H1 (cell line): ENCODE measurements around the gene ULBP1. TPM values are rescaled to one million over a fixed set of nuclear protein-coding genes. Genes with fewer than 3 reads are reported as not detected.
A peak's percentile ranks its signal among the peaks of the same experiment; 100 is the strongest.

Experiments
- CTCF ChIA-PET: fragments of 300-600 bp; sonication (Branson Sonifier 250); formaldehyde crosslinking; loops from one replicate; lab custom pipeline; 2021; ENCODE audit not compliant: partially characterized antibody; lab: Charles Lee
- POLR2A ChIA-PET: fragments of 300-600 bp; sonication (Branson Sonifier 250); formaldehyde crosslinking; loops from one replicate; lab custom pipeline; 2021; ENCODE audit warnings: inconsistent platforms; ENCODE audit not compliant: partially characterized antibody; lab: Charles Lee
- DNase-seq, 2 experiments: peaks; one replicate each; pipeline versions ENCODE4 v3.0.0 to v3.0.0-alpha.2; 2010 to 2022; ENCODE audit warnings: low spot score in 2 of 2, low read depth in 1 of 2, mixed read lengths in 1 of 2
- FAIRE-seq: peaks from 2 replicates; lab custom pipeline; 2011; peaks lifted over from hg19 to GRCh38; lab: Jason Lieb, UNC
- H2AFZ ChIP-seq: 2 replicates; pipeline ENCODE4 v1.8.1; 2012; ENCODE audit warnings: low read length, inconsistent platforms
- H2AK5ac ChIP-seq: 2 replicates; pipeline ENCODE4 v1.6.1; 2013; ENCODE audit warnings: low read depth, low read length
- H2BK120ac ChIP-seq: replicated peaks from 2 replicates; pipeline ENCODE3; 2013; ENCODE audit warnings: low read depth, low read length, inconsistent platforms
- H2BK12ac ChIP-seq: 2 replicates; pipeline ENCODE4 v1.6.1; 2013; ENCODE audit warnings: low read depth, low read length
- H2BK15ac ChIP-seq: 2 replicates; pipeline ENCODE4 v1.6.1; 2013; ENCODE audit warnings: low read length
- H2BK20ac ChIP-seq: 2 replicates; pipeline ENCODE4 v1.6.1; 2013; ENCODE audit warnings: low read length
- H2BK5ac ChIP-seq: 2 replicates; pipeline ENCODE4 v1.6.1; 2013; ENCODE audit warnings: low read depth, low read length
- H3K14ac ChIP-seq: 2 replicates; pipeline ENCODE4 v1.6.1; 2013; ENCODE audit warnings: inconsistent platforms; ENCODE audit not compliant: insufficient read length
- H3K18ac ChIP-seq: 2 replicates; pipeline ENCODE4 v1.6.1; 2013; ENCODE audit warnings: low read length; ENCODE audit errors: extremely low read depth
- H3K23ac ChIP-seq: 2 replicates; pipeline ENCODE4 v1.6.1; 2013; ENCODE audit warnings: inconsistent platforms; ENCODE audit not compliant: insufficient read length
- H3K23me2 ChIP-seq: 2 replicates; pipeline ENCODE4 v1.6.1; 2013; ENCODE audit warnings: low read depth, low read length
- H3K27ac ChIP-seq: 2 replicates; pipeline ENCODE4 v1.6.1; 2011; ENCODE audit warnings: low read depth, low read length, inconsistent platforms
- H3K27me3 ChIP-seq, 4 experiments: replicated peaks in 1 of 4; 1 replicate in 1 of 4; 2 replicates in 3 of 4; pipeline versions ENCODE4 v1.6.1 to v1.8.1; 2011 to 2013; ENCODE audit warnings: low read length in 3 of 4, mild to moderate bottlenecking in 3 of 4, inconsistent platforms in 2 of 4, mixed read lengths in 2 of 4, moderate library complexity in 1 of 4; ENCODE audit not compliant: control insufficient read depth in 3 of 4, insufficient read depth in 3 of 4; ENCODE audit errors: extremely low read depth in 1 of 4
- H3K36me3 ChIP-seq, 4 experiments: 2 replicates each; pipeline versions ENCODE4 v1.6.1 to v1.8.1; 2011 to 2013; ENCODE audit warnings: mild to moderate bottlenecking in 4 of 4, low read length in 3 of 4, moderate library complexity in 2 of 4, control low read depth in 1 of 4, inconsistent platforms in 1 of 4; ENCODE audit not compliant: insufficient read depth in 4 of 4, control insufficient read depth in 2 of 4
- H3K4ac ChIP-seq: replicated peaks from 2 replicates; pipeline ENCODE3; 2013; ENCODE audit warnings: low read length, low read depth, mixed read lengths, inconsistent platforms; ENCODE audit not compliant: insufficient read length
- H3K4me1 ChIP-seq, 4 experiments: replicated peaks in 1 of 4; 1 replicate in 1 of 4; 2 replicates in 3 of 4; pipeline versions ENCODE4 v1.6.1 to v1.8.1; 2011 to 2013; ENCODE audit warnings: low read length in 3 of 4, inconsistent platforms in 2 of 4, mixed read lengths in 1 of 4; ENCODE audit not compliant: insufficient read depth in 4 of 4, control insufficient read depth in 3 of 4
- H3K4me2 ChIP-seq, 2 experiments: 2 replicates each; pipeline versions ENCODE4 v1.6.1 to v1.8.1; 2011 to 2013; ENCODE audit warnings: low read depth in 2 of 2, low read length in 2 of 2, control low read depth in 1 of 2, inconsistent platforms in 1 of 2, mild to moderate bottlenecking in 1 of 2; ENCODE audit not compliant: insufficient read depth in 1 of 2
- H3K4me3 ChIP-seq, 4 experiments: fragments of 200-600, 300-600 bp in 1 of 4; sonication (generic), shearing (Covaris generic), sonication (Bioruptor Twin) in 1 of 4; 2 replicates each; pipeline versions ENCODE4 v1.5.1 to v1.8.1; 2011 to 2016; ENCODE audit warnings: low read length in 4 of 4, low read depth in 3 of 4, control low read depth in 2 of 4, inconsistent platforms in 2 of 4, mild to moderate bottlenecking in 2 of 4, mixed read lengths in 1 of 4, moderate library complexity in 1 of 4; ENCODE audit not compliant: insufficient read depth in 2 of 4; ENCODE audit errors: extremely low read depth in 1 of 4
- H3K56ac ChIP-seq: replicated peaks from 2 replicates; pipeline ENCODE3; 2013; ENCODE audit warnings: low read depth, mild to moderate bottlenecking, mixed read lengths, low read length, inconsistent platforms; ENCODE audit not compliant: insufficient read length
- H3K79me1 ChIP-seq: 2 replicates; pipeline ENCODE4 v1.6.1; 2013; ENCODE audit warnings: low read depth, low read length, control low read depth
- H3K79me2 ChIP-seq, 2 experiments: 2 replicates each; pipeline versions ENCODE4 v1.6.1 to v1.8.1; 2012 to 2013; ENCODE audit warnings: low read length in 2 of 2, mild to moderate bottlenecking in 2 of 2, inconsistent platforms in 1 of 2; ENCODE audit not compliant: insufficient read depth in 2 of 2, control insufficient read depth in 1 of 2
- H3K9ac ChIP-seq, 4 experiments: replicated peaks in 1 of 4; 1 replicate in 1 of 4; 2 replicates in 3 of 4; pipeline versions ENCODE4 v1.6.1 to v1.8.1; 2011 to 2013; ENCODE audit warnings: low read depth in 3 of 4, low read length in 3 of 4, control low read depth in 2 of 4, mild to moderate bottlenecking in 2 of 4, moderate library complexity in 2 of 4, inconsistent platforms in 1 of 4; ENCODE audit errors: extremely low read depth in 1 of 4
- H3K9me3 ChIP-seq, 2 experiments: 2 replicates each; pipeline versions ENCODE4 v1.6.1 to v1.8.1; 2012 to 2013; ENCODE audit warnings: mild to moderate bottlenecking in 2 of 2, moderate library complexity in 2 of 2, control low read depth in 1 of 2, inconsistent platforms in 1 of 2, low read depth in 1 of 2, low read length in 1 of 2, mixed read lengths in 1 of 2; ENCODE audit not compliant: insufficient read depth in 2 of 2
- H4K20me1 ChIP-seq, 2 experiments: replicated peaks in 1 of 2; 2 replicates each; pipeline versions ENCODE3 to v1.8.1; 2011 to 2013; ENCODE audit warnings: inconsistent platforms in 2 of 2, low read length in 2 of 2, mild to moderate bottlenecking in 1 of 2; ENCODE audit not compliant: insufficient read depth in 2 of 2, control insufficient read depth in 1 of 2
- H4K5ac ChIP-seq: 2 replicates; pipeline ENCODE4 v1.6.1; 2013; ENCODE audit warnings: low read length, low read depth, mixed read lengths, inconsistent platforms; ENCODE audit not compliant: insufficient read length
- H4K8ac ChIP-seq: 2 replicates; pipeline ENCODE4 v1.8.0; 2013; ENCODE audit warnings: mild to moderate bottlenecking, moderate library complexity, low read length, inconsistent platforms; ENCODE audit not compliant: insufficient read depth; ENCODE audit errors: extremely low read depth
- H4K91ac ChIP-seq: replicated peaks from 2 replicates; pipeline ENCODE3; 2013; ENCODE audit warnings: low read length, mixed read lengths, inconsistent platforms; ENCODE audit not compliant: insufficient read length
- CTCF ChIP-seq, 3 experiments: IDR thresholded peaks; 1 replicate in 2 of 3; 2 replicates in 1 of 3; pipeline versions ENCODE4 v1.5.1 to v1.6.1; 2011; ENCODE audit warnings: low read length in 3 of 3, mild to moderate bottlenecking in 3 of 3, inconsistent platforms in 2 of 3, low read depth in 1 of 3, moderate library complexity in 1 of 3; ENCODE audit not compliant: insufficient read depth in 1 of 3; ENCODE audit errors: control extremely low read depth in 1 of 3
- EP300 ChIP-seq, 2 experiments: IDR thresholded peaks; 1 replicate in 1 of 2; 2 replicates in 1 of 2; pipeline ENCODE4 v1.6.1; 2011 to 2012; ENCODE audit warnings: low read depth in 2 of 2, low read length in 2 of 2, mild to moderate bottlenecking in 2 of 2, borderline replicate concordance in 1 of 2, inconsistent platforms in 1 of 2, moderate library complexity in 1 of 2
- MAX ChIP-seq: IDR thresholded peaks from 2 replicates; pipeline ENCODE4 v1.6.1; 2012; ENCODE audit warnings: inconsistent platforms
- RAD21 ChIP-seq, 2 experiments: IDR thresholded peaks in 1 of 2; conservative IDR thresholded peaks in 1 of 2; 2 replicates each; pipeline ENCODE4 v1.6.1; 2011; ENCODE audit warnings: low read depth in 2 of 2, low read length in 2 of 2, improper control_type of control experiment in 1 of 2, inconsistent platforms in 1 of 2, mild to moderate bottlenecking in 1 of 2, moderate library complexity in 1 of 2
- TBP ChIP-seq: IDR thresholded peaks from 2 replicates; pipeline ENCODE4 v1.6.1; 2011; ENCODE audit warnings: low read depth, low read length, improper control_type of control experiment
- WGBS, 2 experiments: shearing (Covaris generic) in 1 of 2; methylation state at CpG; one replicate each; pipeline versions ENCODE4 v1.1.6 to v1.1.7; 2013 to 2015; ENCODE audit warnings: low lambda C conversion rate in 2 of 2, mixed read lengths in 2 of 2, inconsistent platforms in 1 of 2, low coverage in 1 of 2, missing lambda C conversion rate in 1 of 2; ENCODE audit not compliant: insufficient replicate concordance in 2 of 2, insufficient coverage in 1 of 2, insufficient read length in 1 of 2; ENCODE audit errors: extremely low coverage in 1 of 2, missing lambda C conversion rate in 1 of 2; 5-methylcytosine and 5-hydroxymethylcytosine counted together
- polyA plus RNA-seq, 7 experiments: library from polyadenylated mRNA; depleted of rRNA in 3 of 7; stranded (reverse) in 5 of 7; unstranded in 2 of 7; fragments of >200 nt in 5 of 7; fragments of 200-250 nt in 2 of 7; gene quantifications; 1 replicate in 5 of 7; 2 replicates in 1 of 7; 4 replicates in 1 of 7; pipeline versions ENCODE4 v1.2.1 to v1.2.3, GENCODE V29; 2011 to 2013; ENCODE audit warnings: missing spikeins in 2 of 7, mixed read lengths in 2 of 7
- total RNA-seq: library from RNA; stranded (reverse); fragmentation: NEBNext Ultra II Directional; extraction: Animal tissue kit (Norgen Biotek cat#: 25700); gene quantifications from 2 replicates; pipeline ENCODE4 v1.2.1, GENCODE V29; 2021

The ULBP1 gene
- total and polyA plus RNA-seq, 2 of the 8 experiments (the other 6 are each of a cell fraction or from before 2014, with no cell fraction given) = 0.32 to 0.60 TPM

- peaks cover 38 to 80% (median 64%) of the 10 kb centered on the region in 4 experiments for H3K27me3 ChIP-seq
- no peaks in the 10 kb centered on the region for H3K79me1 ChIP-seq
- H2BK120ac ChIP-seq = no peak overlapping the region
- no peak overlapping the region for H3K9ac ChIP-seq
- no peak overlapping the region for H3K4me3 ChIP-seq
- DNase-seq (peak in 1 of 2 experiments; percentile 66), FAIRE-seq (no peak)
- H4K8ac ChIP-seq = no peak overlapping the region
- H4K20me1 ChIP-seq = peaks cover 5 to 7% of the 10 kb centered on the region in 2 experiments
- no peak overlapping the region for H4K91ac ChIP-seq
- no peak overlapping the region for H2AFZ ChIP-seq
- no peak overlapping the region for H3K23ac ChIP-seq
- H2BK5ac ChIP-seq = no peak overlapping the region
- no peaks in the 10 kb centered on the region for H3K36me3 ChIP-seq
- no peaks in the 10 kb centered on the region for H3K9me3 ChIP-seq
- no peak overlapping the region for H2AK5ac ChIP-seq
- no peak overlapping the region for H3K4ac ChIP-seq
- CTCF ChIA-PET = interaction anchor here (0.7 to 2.3 kb wide), 18 partner anchors 8 to 933 kb away, joined by 3 to 11 read pairs (median 4); no protein-coding TSS in a partner anchor
- H3K4me2 ChIP-seq = no peak overlapping the region
- peaks cover 9% of the 10 kb centered on the region; the same call in 1 of the 2 replicates for H3K23me2 ChIP-seq
- no peaks in the 10 kb centered on the region for H3K79me2 ChIP-seq
- H3K14ac ChIP-seq = no peak overlapping the region
- no peak overlapping the region for H3K18ac ChIP-seq
- POLR2A ChIA-PET = no interaction called here
- no peak for TF ChIP-seq EP300 (IDR thresholded peaks at IDR 0.05; ENCODE audit: borderline replicate concordance in 1 of 2, low read depth in 2 of 2, low read length in 2 of 2)
- no peak for TF ChIP-seq TBP
- peak in 2 of 3 experiments; percentile 59 to 65; a peak in 3 of 4 replicates for TF ChIP-seq CTCF (IDR thresholded peaks at IDR 0.05; ENCODE audit: control extremely low read depth in 1 of 3, insufficient read depth in 1 of 3, low read depth in 1 of 3, low read length in 3 of 3)
- TF ChIP-seq RAD21 (IDR thresholded peaks at IDR 0.05 in 1 of 2, conservative IDR thresholded peaks at IDR 0.05 in 1 of 2; ENCODE audit: low read depth in 2 of 2, low read length in 2 of 2) = peak; percentile 39 to 49; a peak in 3 of 4 replicates
- peak; percentile 41; the same call in 1 of the 2 replicates for TF ChIP-seq MAX
- TF ChIP-seq, all 59 proteins: peak for 3
- Histone ChIP-seq H2BK12ac (no peak overlapping the region), H2BK15ac (no peak overlapping the region), H4K5ac (no peak overlapping the region), H3K27ac (no peak overlapping the region), H2BK20ac (no peak overlapping the region), H3K56ac (no peak overlapping the region), H3K4me1 (peaks cover 0 to 20% (median 17%) of the 10 kb centered on the region in 4 experiments; a peak in 5 of 7 replicates)
- WGBS, 2 experiments = 54% methylated on average over 6 of the region's 6 CpGs; no CpG with 5 or more reads in 1 of the 2 experiments
Observed at GRCh38 chr6:149961728-149962425, 1.9 kb upstream of the ULBP1 start.
